GM18502 (cell line): ENCODE data around the gene NOX4.
"Not testable (repeated sequence)": the region's sequence is repeated elsewhere in the genome, so short reads cannot be mapped to it uniquely, and the experiment has no call there.

ENCODE experiments used
- ATAC-seq: cut with Tn5 transposase; IDR thresholded peaks from one replicate; pipeline ENCODE4 v1.9.1; 2021; ENCODE audit warnings: mild to moderate bottlenecking; ENCODE audit not compliant: unreplicated experiment, poor library complexity

Gene NOX4

GRCh38 chr11:89463266-89463780 is 27.9 kb downstream of the NOX4 start:
- ATAC-seq = no peak

- ATAC-seq = no peak
Observed at GRCh38 chr11:89458716-89459115, 32.5 kb downstream of the NOX4 start.

GRCh38 chr11:89457190-89457589 is 34.0 kb downstream of the NOX4 start:
- ATAC-seq = no peak

GRCh38 chr11:89456681-89457080 is 34.5 kb downstream of the NOX4 start:
- no peak for ATAC-seq

- no peak for ATAC-seq
Observed at GRCh38 chr11:89452780-89453179, 38.4 kb downstream of the NOX4 start.

- no peak for ATAC-seq
Observed at GRCh38 chr11:89447845-89448244, 43.3 kb downstream of the NOX4 start.

- ATAC-seq = no peak
Observed at GRCh38 chr11:89443361-89444322, 47.5 kb downstream of the NOX4 start.

GRCh38 chr11:89442801-89443200 is 48.4 kb downstream of the NOX4 start:
- no peak for ATAC-seq

- ATAC-seq = no peak
Observed at GRCh38 chr11:89441606-89442005, 49.6 kb downstream of the NOX4 start.

- no peak for ATAC-seq
Observed at GRCh38 chr11:89437317-89437716, 53.9 kb downstream of the NOX4 start.

- ATAC-seq = no peak
Observed at GRCh38 chr11:89436071-89436470, 55.1 kb downstream of the NOX4 start.

- no peak for ATAC-seq
Observed at GRCh38 chr11:89433278-89433677, 57.9 kb downstream of the NOX4 start.

- ATAC-seq = not testable (repeated sequence)
Observed at GRCh38 chr11:89432182-89432581, 59.0 kb downstream of the NOX4 start.

GRCh38 chr11:89426501-89426900 is 64.7 kb downstream of the NOX4 start:
- not testable (repeated sequence) for ATAC-seq

- ATAC-seq = no peak
Observed at GRCh38 chr11:89421718-89422117, 69.5 kb downstream of the NOX4 start.

- no peak for ATAC-seq
Observed at GRCh38 chr11:89420981-89421380, 70.2 kb downstream of the NOX4 start.

GRCh38 chr11:89416961-89417360 is 74.2 kb downstream of the NOX4 start:
- no peak for ATAC-seq

- not testable (repeated sequence) for ATAC-seq
Observed at GRCh38 chr11:89411112-89411511, 80.1 kb downstream of the NOX4 start.

- not testable (repeated sequence) for ATAC-seq
Observed at GRCh38 chr11:89410666-89411065, 80.5 kb downstream of the NOX4 start.

GRCh38 chr11:89408441-89408840 is 82.7 kb downstream of the NOX4 start:
- ATAC-seq = not testable (repeated sequence)

- no peak for ATAC-seq
Observed at GRCh38 chr11:89405629-89406028, 85.5 kb downstream of the NOX4 start.

- ATAC-seq = not testable (repeated sequence)
Observed at GRCh38 chr11:89391654-89392053, 99.5 kb downstream of the NOX4 start.
